Common myeloid progenitor, CD34-positive (primary cell): ENCODE measurements around the gene WASF1.

Experiments used
- CTCF ChIA-PET: fragments of 350-600 bp; sonication (Branson Sonifier 250); formaldehyde crosslinking; loops from one replicate; lab custom pipeline; 2021; ENCODE audit warnings: antibody characterized with exemption; lab: Charles Lee
- POLR2A ChIA-PET: fragments of 350-600 bp; sonication (Branson Sonifier 250); formaldehyde crosslinking; loops from one replicate; lab custom pipeline; 2021; ENCODE audit warnings: antibody characterized with exemption; lab: Charles Lee
- DNase-seq, 3 donors: peaks; one replicate each; pipeline versions ENCODE4 v3.0.0 to v3.0.0-alpha.2; 2013
- H3K27ac ChIP-seq, 2 experiments: 1 replicate in 1 of 2; 2 replicates in 1 of 2; pipeline ENCODE4 v1.7.0; 2013; ENCODE audit warnings: inconsistent platforms in 2 of 2, low read length in 2 of 2, mild to moderate bottlenecking in 2 of 2, low read depth in 1 of 2, moderate library complexity in 1 of 2; ENCODE audit not compliant: severe bottlenecking in 2 of 2, insufficient read depth in 1 of 2, poor library complexity in 1 of 2
- H3K27me3 ChIP-seq, 5 experiments: replicated peaks in 2 of 5; 1 replicate in 3 of 5; 2 replicates in 2 of 5; pipeline versions ENCODE4 v1.6.1 to v1.7.0; 2013; ENCODE audit warnings: low read length in 4 of 5, mild to moderate bottlenecking in 2 of 5, moderate library complexity in 2 of 5, inconsistent platforms in 1 of 5; ENCODE audit not compliant: insufficient read depth in 5 of 5, control insufficient read depth in 4 of 5
- H3K36me3 ChIP-seq, 4 experiments: 1 replicate in 2 of 4; 2 replicates in 2 of 4; pipeline versions ENCODE4 v1.6.1 to v1.7.0; 2013; ENCODE audit warnings: low read length in 3 of 4, control low read depth in 1 of 4, mild to moderate bottlenecking in 1 of 4; ENCODE audit not compliant: control insufficient read depth in 4 of 4, insufficient read depth in 4 of 4
- H3K4me1 ChIP-seq, 4 experiments: 1 replicate in 3 of 4; 2 replicates in 1 of 4; pipeline versions ENCODE4 v1.6.1 to v1.7.1; 2013; ENCODE audit warnings: low read length in 3 of 4, mild to moderate bottlenecking in 3 of 4, control low read depth in 1 of 4, inconsistent platforms in 1 of 4, moderate library complexity in 1 of 4; ENCODE audit not compliant: control insufficient read depth in 4 of 4, insufficient read depth in 4 of 4; ENCODE audit errors: control extremely low read depth in 1 of 4
- H3K4me3 ChIP-seq, 7 experiments: 1 replicate in 4 of 7; 2 replicates in 3 of 7; pipeline versions ENCODE4 v1.5.1 to v1.7.0; 2013; ENCODE audit warnings: mild to moderate bottlenecking in 7 of 7, low read length in 6 of 7, moderate library complexity in 6 of 7, inconsistent platforms in 2 of 7, low read depth in 2 of 7, control low read depth in 1 of 7; ENCODE audit not compliant: insufficient read depth in 4 of 7, control insufficient read depth in 1 of 7; ENCODE audit errors: extremely low read depth in 1 of 7
- H3K9me3 ChIP-seq, 5 experiments: 1 replicate in 4 of 5; 2 replicates in 1 of 5; pipeline versions ENCODE4 v1.6.1 to v1.7.1; 2013; ENCODE audit warnings: low read length in 4 of 5, mild to moderate bottlenecking in 2 of 5, inconsistent platforms in 1 of 5, low read depth in 1 of 5, moderate library complexity in 1 of 5; ENCODE audit not compliant: control insufficient read depth in 4 of 5, insufficient read depth in 2 of 5; ENCODE audit errors: control extremely low read depth in 1 of 5
- WGBS: methylation state at CpG from one replicate; pipeline ENCODE4 v1.1.5; 2013; ENCODE audit not compliant: insufficient coverage; 5-methylcytosine and 5-hydroxymethylcytosine counted together

The WASF1 gene

GRCh38 chr6:110114004-110114403 lies 65.5 kb downstream of the WASF1 start:
- no peaks in the 10 kb centered on the region for H3K9me3 ChIP-seq
- no peaks in the 10 kb centered on the region for H3K4me1 ChIP-seq
- POLR2A ChIA-PET, result no interaction called here
- peaks cover 0 to 15% (median 3%) of the 10 kb centered on the region in 4 experiments for H3K36me3 ChIP-seq
- no peak for DNase-seq
- no peaks in the 10 kb centered on the region for H3K27me3 ChIP-seq
- no peak overlapping the region for H3K27ac ChIP-seq
- CTCF ChIA-PET, result no interaction called here
- H3K4me3 ChIP-seq, result no peak overlapping the region

- 100% methylated on average over 3 of the region's 4 CpGs for WGBS
- H3K27me3 ChIP-seq, result no peaks in the 10 kb centered on the region
- H3K27ac ChIP-seq, result no peak overlapping the region
- H3K4me3 ChIP-seq, result no peak overlapping the region
- POLR2A ChIA-PET, result no interaction called here
- H3K4me1 ChIP-seq, result peaks cover 0 to 12% (median 8%) of the 10 kb centered on the region in 4 experiments
- CTCF ChIA-PET, result no interaction called here
- DNase-seq, result no peak
- peaks cover 7 to 28% (median 16%) of the 10 kb centered on the region in 4 experiments for H3K36me3 ChIP-seq
- H3K9me3 ChIP-seq, result no peaks in the 10 kb centered on the region
Measured at GRCh38 chr6:110105296-110105695, 74.2 kb downstream of the WASF1 start.

- Histone ChIP-seq H3K27ac (no peak overlapping the region), H3K27me3 (no peaks in the 10 kb centered on the region), H3K4me1 (peaks cover 0 to 14% (median 8%) of the 10 kb centered on the region in 4 experiments), H3K4me3 (no peak overlapping the region), H3K36me3 (peaks cover 9 to 31% (median 16%) of the 10 kb centered on the region in 4 experiments), H3K9me3 (no peaks in the 10 kb centered on the region)
- POLR2A ChIA-PET, result no interaction called here
- WGBS, result no CpG with 5 or more reads among the region's 4 CpGs
- DNase-seq, result no peak
- CTCF ChIA-PET, result interaction anchor here (1.2 to 1.3 kb wide), 3 partner anchors 8 to 260 kb away, joined by 3 to 4 read pairs (median 4); no protein-coding TSS in a partner anchor
Measured at GRCh38 chr6:110103260-110103659, 76.2 kb downstream of the WASF1 start.

- CTCF ChIA-PET, result interaction anchor here (1.2 to 1.3 kb wide), 3 partner anchors 9 to 261 kb away, joined by 3 to 4 read pairs (median 4); no protein-coding TSS in a partner anchor
- H3K36me3 ChIP-seq, result peaks cover 6 to 30% (median 16%) of the 10 kb centered on the region in 4 experiments
- POLR2A ChIA-PET, result no interaction called here
Measured at GRCh38 chr6:110102411-110102810, 77.1 kb downstream of the WASF1 start.

GRCh38 chr6:110101885-110102284 lies 77.6 kb downstream of the WASF1 start:
- no CpG with 5 or more reads among the region's 1 CpG for WGBS
- H3K36me3 ChIP-seq, result peaks cover 6 to 30% (median 16%) of the 10 kb centered on the region in 4 experiments
- H3K9me3 ChIP-seq, result no peaks in the 10 kb centered on the region
- DNase-seq, result peak; percentile 3 to 74 (median 63)
- ChIA-PET POLR2A (no interaction called here), CTCF (interaction anchor here (0.6 to 1.3 kb wide), 2 partner anchors 262 to 1004 kb away, joined by 3 to 4 read pairs; no protein-coding TSS in a partner anchor)
- no peak overlapping the region for H3K27ac ChIP-seq
- no peak overlapping the region for H3K4me3 ChIP-seq
- H3K27me3 ChIP-seq, result no peaks in the 10 kb centered on the region
- peaks cover 0 to 14% (median 8%) of the 10 kb centered on the region in 4 experiments for H3K4me1 ChIP-seq

More at GRCh38 chr6:110102411-110102810, 77.1 kb downstream of the WASF1 start:
- H3K27me3 ChIP-seq, result no peaks in the 10 kb centered on the region
- no peak overlapping the region for H3K4me3 ChIP-seq
- H3K27ac ChIP-seq, result no peak overlapping the region
- no peaks in the 10 kb centered on the region for H3K9me3 ChIP-seq
- no peak for DNase-seq
- H3K4me1 ChIP-seq, result peaks cover 0 to 14% (median 8%) of the 10 kb centered on the region in 4 experiments

- Histone ChIP-seq H3K36me3 (peaks cover 6 to 13% (median 8%) of the 10 kb centered on the region in 4 experiments), H3K9me3 (no peaks in the 10 kb centered on the region), H3K4me3 (no peak overlapping the region), H3K27ac (no peak overlapping the region), H3K4me1 (peaks cover 0 to 14% (median 10%) of the 10 kb centered on the region in 4 experiments), H3K27me3 (no peaks in the 10 kb centered on the region)
- no peak for DNase-seq
- 94% methylated on average over 6 of the region's 7 CpGs for WGBS
- ChIA-PET POLR2A (no interaction called here), CTCF (no interaction called here)
Measured at GRCh38 chr6:110098511-110099116, 80.9 kb downstream of the WASF1 start.

- peaks cover 0 to 12% (median 10%) of the 10 kb centered on the region in 4 experiments for H3K4me1 ChIP-seq
- H3K4me3 ChIP-seq, result no peak overlapping the region
- 89% methylated on average over 1 of the region's 3 CpGs for WGBS
- H3K36me3 ChIP-seq, result peaks cover 0 to 13% (median 7%) of the 10 kb centered on the region in 4 experiments
- POLR2A ChIA-PET, result no interaction called here
- no peak for DNase-seq
- CTCF ChIA-PET, result interaction anchor here (0.7 to 1.1 kb wide), 2 partner anchors 44 to 206 kb away, joined by 3 read pairs; no protein-coding TSS in a partner anchor
- H3K9me3 ChIP-seq, result no peaks in the 10 kb centered on the region
- no peaks in the 10 kb centered on the region for H3K27me3 ChIP-seq
- no peak overlapping the region for H3K27ac ChIP-seq
Measured at GRCh38 chr6:110097443-110097842, 82.0 kb downstream of the WASF1 start.
